Duodenal mucosa (tissue), 2 donors: Measurements from ENCODE around the gene MYO5B.
"Not testable (repeated sequence)": the region's sequence is repeated elsewhere in the genome, so short reads cannot be mapped to it uniquely, and the experiment has no call there.

Experiments
- H3K27ac ChIP-seq: one replicate; pipeline ENCODE4 v1.7.0; 2013; ENCODE audit warnings: low read depth, low read length
- H3K27me3 ChIP-seq, 2 donors: one replicate each; pipeline ENCODE4 v1.7.0; 2013; ENCODE audit warnings: low read length in 2 of 2, control low read depth in 1 of 2; ENCODE audit not compliant: insufficient read depth in 2 of 2, control insufficient read depth in 1 of 2
- H3K36me3 ChIP-seq, 2 donors: one replicate each; pipeline ENCODE4 v1.7.0; 2013; ENCODE audit warnings: low read length in 2 of 2, control low read depth in 1 of 2; ENCODE audit not compliant: insufficient read depth in 2 of 2, control insufficient read depth in 1 of 2
- H3K4me1 ChIP-seq, 2 donors: one replicate each; pipeline ENCODE4 v1.7.0; 2013; ENCODE audit warnings: low read length in 2 of 2, control low read depth in 1 of 2; ENCODE audit not compliant: insufficient read depth in 2 of 2, control insufficient read depth in 1 of 2
- H3K4me3 ChIP-seq, 2 donors: one replicate each; pipeline ENCODE4 v1.7.0; 2013; ENCODE audit warnings: low read length in 2 of 2, low read depth in 1 of 2
- H3K9ac ChIP-seq, 2 donors: one replicate each; pipeline ENCODE4 v1.7.0; 2013; ENCODE audit warnings: low read length in 2 of 2, low read depth in 1 of 2
- H3K9me3 ChIP-seq, 2 donors: one replicate each; pipeline ENCODE4 v1.7.0; 2013; ENCODE audit warnings: low read length in 2 of 2, control low read depth in 1 of 2; ENCODE audit not compliant: control insufficient read depth in 1 of 2

The MYO5B gene

DNA sequence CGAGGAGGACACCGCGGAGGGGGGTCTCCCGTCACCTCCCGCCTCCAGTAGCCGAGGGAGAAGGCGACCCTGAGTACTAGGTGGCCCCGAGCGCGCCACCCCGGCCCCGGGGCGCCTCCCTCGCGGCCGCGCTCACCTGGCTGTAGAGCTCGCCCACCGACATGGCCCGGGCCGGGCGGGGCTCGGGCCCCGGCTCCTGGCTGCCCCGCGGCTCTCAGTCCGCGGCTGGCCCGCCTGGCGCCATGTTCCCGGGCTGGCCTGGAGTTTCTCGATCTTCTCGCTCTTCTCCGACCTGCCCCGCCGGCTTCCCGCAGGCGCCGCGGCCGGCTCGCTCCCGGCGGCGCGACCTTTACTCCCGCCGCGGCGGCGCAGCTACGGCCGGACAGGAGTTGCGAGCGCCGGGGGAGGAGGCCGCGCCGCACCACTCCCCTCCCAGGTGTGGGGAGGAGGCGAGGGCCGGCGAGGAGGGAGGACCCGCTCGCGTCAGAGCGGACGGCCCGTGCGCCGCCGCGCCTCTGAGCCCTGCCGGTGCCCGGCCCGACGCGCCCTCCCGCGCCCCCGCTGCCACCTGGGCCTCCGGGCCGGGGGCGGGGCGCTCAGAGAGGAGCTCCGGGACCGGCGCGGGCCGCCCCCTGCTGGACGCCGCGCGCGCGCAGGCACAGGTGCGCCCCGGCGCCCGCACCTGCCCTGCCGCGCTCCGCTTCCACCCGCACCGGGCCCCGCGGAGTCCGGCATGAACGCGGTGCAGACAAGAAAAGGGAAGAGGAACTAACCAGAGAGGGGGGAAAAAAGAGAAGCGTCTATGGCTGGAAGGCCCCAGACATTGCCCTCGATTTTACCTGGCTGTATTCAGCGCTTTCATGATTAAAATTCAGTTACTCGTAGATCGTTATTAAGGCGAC lies at the start of gene MYO5B:
Gene MYO5B (minus strand): TSS at position 517 of the 902 bp plus-strand sequence. CDS start 354 bp downstream, at position 163.
- Histone ChIP-seq H3K9ac (peak within 1 kb of the TSS; percentile 72 to 83), H3K27ac (peak within 1 kb of the TSS; percentile 72), H3K4me3 (peak within 1 kb of the TSS; percentile 80 to 81), H3K4me1 (peaks cover 0 to 15% of the 10 kb centered on the region in 2 donors), H3K27me3 (peaks cover 8 to 10% of the 10 kb centered on the region in 2 donors), H3K36me3 (no peaks in the 10 kb centered on the region), H3K9me3 (no peaks in the 10 kb centered on the region)

DNA sequence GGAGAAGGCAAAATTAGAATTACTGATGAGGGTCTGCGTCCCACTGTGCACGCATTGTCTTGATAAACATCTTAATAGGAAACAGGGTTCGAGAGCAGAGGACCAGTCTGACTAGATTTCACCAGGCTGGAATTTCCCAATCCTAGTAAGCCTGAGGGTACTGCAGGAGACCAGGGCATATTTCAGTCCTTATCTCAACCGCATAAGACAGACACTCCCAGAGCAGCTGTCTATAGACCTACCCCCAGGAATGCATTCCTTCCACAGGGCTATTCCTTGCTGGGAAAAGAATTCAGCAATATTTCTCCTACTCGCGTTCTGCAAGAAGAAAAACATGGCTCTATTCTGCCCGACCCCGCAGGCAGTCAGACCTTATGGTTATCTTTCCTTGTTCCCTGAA lies 46.8 kb upstream of the MYO5B start:
- not testable (repeated sequence) for H3K27me3 ChIP-seq, H3K9ac ChIP-seq, H3K4me3 ChIP-seq, H3K4me1 ChIP-seq, H3K9me3 ChIP-seq, H3K36me3 ChIP-seq, H3K27ac ChIP-seq

DNA sequence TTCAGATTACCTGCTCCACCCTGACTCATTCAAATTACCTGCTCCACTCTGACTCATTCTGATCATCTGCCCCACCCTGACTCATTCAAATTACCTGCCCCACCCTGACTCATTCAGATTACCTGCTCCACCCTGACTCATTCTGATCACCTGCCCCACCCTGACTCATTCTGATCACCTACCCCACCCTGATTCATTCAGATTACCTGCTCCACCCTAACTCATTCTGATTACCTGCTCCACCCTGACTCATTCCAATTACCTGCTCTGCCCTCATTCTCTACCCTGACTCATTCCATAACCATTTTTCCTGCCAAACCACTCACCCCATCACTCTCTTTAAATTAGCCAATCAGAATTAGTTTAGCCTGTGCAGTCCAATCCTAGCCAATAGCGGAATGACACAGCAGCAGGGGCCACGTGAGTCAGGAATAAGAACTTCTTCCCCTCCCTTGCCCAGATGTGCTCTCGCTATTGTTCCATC lies 45.2 kb upstream of the MYO5B start:
- no peaks in the 10 kb centered on the region for H3K4me1 ChIP-seq

DNA sequence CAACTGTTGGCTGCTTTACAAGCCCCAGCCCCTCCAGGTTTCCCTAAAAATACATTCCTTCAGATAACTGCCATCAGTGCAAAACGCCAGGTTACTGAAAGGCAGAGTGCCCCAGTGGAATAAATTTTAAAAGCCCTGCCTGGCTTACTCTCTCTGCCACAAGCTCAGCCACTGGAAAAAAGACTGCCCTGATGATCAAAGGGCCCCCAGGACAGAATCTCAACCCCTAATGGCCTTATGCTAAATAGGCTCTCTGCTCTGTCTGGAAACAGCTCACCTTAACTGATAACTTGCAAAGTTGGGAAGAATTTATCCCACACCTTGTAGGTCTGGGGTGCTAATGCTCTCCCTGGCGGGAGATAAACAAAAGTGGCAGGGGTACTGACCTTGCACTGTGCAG lies 37.5 kb upstream of the MYO5B start:
- no peak overlapping the region for H3K4me3 ChIP-seq
- H3K4me1 ChIP-seq = no peaks in the 10 kb centered on the region
- H3K9ac ChIP-seq = no peak overlapping the region
- no peak overlapping the region for H3K27ac ChIP-seq
- H3K9me3 ChIP-seq = no peaks in the 10 kb centered on the region
- no peaks in the 10 kb centered on the region for H3K27me3 ChIP-seq
- no peaks in the 10 kb centered on the region for H3K36me3 ChIP-seq

More for the DNA sequence above, 45.2 kb upstream of the MYO5B start:
- H3K27ac ChIP-seq = no peak overlapping the region
- H3K36me3 ChIP-seq = no peaks in the 10 kb centered on the region
- no peaks in the 10 kb centered on the region for H3K27me3 ChIP-seq
- peaks cover 6 to 8% of the 10 kb centered on the region in 2 donors for H3K9me3 ChIP-seq
- H3K4me3 ChIP-seq = no peak overlapping the region
- no peak overlapping the region for H3K9ac ChIP-seq

DNA sequence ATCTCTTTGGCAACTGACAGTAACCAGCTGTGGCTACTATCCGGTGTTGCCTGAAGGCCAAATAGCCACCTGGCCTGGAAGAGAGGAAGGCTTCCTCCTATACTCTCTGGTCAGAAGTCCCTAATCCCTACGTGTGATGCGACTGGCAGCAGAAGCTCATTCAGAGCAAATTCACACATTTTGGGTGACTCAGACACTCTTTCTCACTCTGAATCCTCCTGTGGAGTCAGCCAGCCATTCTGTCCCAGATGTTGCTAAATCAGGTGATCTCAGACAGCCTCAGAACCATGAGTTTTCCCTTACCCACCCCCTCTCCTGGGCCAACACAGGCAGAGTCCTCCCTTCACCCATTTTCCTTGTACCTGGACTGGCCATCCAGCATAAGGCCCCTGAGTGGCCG lies 36.7 kb upstream of the MYO5B start:
- Histone ChIP-seq H3K36me3 (no peaks in the 10 kb centered on the region), H3K27ac (no peak overlapping the region), H3K27me3 (no peaks in the 10 kb centered on the region), H3K4me1 (no peaks in the 10 kb centered on the region), H3K4me3 (no peak overlapping the region), H3K9ac (no peak overlapping the region), H3K9me3 (no peaks in the 10 kb centered on the region)

GRCh38 chr18:50220249-50220648 lies 25.3 kb upstream of the MYO5B start:
- not testable (repeated sequence) for H3K4me1 ChIP-seq, H3K27ac ChIP-seq, H3K36me3 ChIP-seq, H3K4me3 ChIP-seq, H3K9ac ChIP-seq
- Histone ChIP-seq H3K27me3 (peaks cover 0 to 10% of the 10 kb centered on the region in 2 donors), H3K9me3 (peaks cover 0 to 10% of the 10 kb centered on the region in 2 donors)

DNA sequence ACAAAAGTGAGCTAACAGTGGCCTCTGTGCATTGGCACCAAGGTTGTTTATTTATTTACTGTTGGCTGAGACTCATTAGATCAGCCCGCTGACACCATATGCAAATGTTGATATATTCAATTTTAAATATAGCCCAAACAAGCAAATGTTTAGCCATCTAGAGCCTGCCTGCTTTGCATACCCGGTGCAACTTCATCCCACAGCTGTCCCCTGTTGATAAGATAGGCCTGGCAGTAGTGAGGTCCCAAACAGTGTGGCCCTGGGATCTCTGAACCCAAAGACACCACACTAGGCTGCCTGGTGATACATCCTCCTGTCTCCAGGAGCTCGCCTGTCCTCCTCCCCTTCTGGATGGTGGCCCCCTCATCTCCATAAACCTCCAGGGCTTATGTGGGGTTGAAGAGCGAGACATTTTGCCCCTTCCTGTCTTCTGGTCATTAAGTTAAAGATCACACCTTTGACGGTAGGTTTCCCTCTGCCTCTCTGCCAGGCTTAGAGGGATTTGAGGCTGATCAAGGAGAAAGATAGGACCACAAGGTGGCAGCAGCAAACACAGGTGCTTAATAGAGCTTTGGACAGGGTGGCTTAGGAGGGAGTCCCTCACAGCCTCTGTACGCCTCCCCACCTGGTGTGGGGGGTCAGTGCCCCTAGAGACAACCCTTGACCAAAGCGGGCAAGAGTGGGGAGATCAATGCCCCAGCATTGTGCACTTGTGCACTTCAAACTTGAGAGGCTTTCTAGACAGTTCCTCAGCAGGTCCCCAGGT lies 23.7 kb upstream of the MYO5B start:
- peaks cover 0 to 10% of the 10 kb centered on the region in 2 donors for H3K27me3 ChIP-seq
- H3K9ac ChIP-seq = no peak overlapping the region
- H3K27ac ChIP-seq = no peak overlapping the region
- H3K4me1 ChIP-seq = no peaks in the 10 kb centered on the region
- no peaks in the 10 kb centered on the region for H3K36me3 ChIP-seq
- H3K4me3 ChIP-seq = no peak overlapping the region
- peaks cover 0 to 10% of the 10 kb centered on the region in 2 donors for H3K9me3 ChIP-seq

DNA sequence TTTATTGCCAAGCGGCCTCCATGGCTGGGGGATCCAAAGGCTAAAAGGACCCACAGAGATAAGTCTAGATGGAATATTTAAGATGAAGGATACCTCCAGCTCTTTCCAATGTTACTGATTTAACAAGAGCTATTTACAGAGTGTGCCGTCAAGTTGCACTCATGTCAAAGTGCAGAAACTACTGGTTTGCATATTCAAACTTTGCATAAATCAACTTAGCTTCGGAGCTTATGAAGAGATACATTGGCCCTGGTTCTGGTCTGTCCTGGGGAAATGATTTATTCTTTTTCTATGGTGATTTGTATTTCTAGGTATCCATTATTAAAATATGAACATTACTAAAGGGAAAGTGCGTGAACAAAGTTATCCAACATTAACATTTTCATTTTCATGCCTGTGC lies 14.4 kb upstream of the MYO5B start:
- H3K9me3 ChIP-seq = no peaks in the 10 kb centered on the region
- peaks cover 0 to 3% of the 10 kb centered on the region in 2 donors for H3K27me3 ChIP-seq
- H3K27ac ChIP-seq = no peak overlapping the region
- no peaks in the 10 kb centered on the region for H3K36me3 ChIP-seq
- H3K4me1 ChIP-seq = no peaks in the 10 kb centered on the region
- no peak overlapping the region for H3K9ac ChIP-seq
- H3K4me3 ChIP-seq = no peak overlapping the region

GRCh38 chr18:50207722-50208121 lies 12.8 kb upstream of the MYO5B start:
- H3K4me1 ChIP-seq = peaks cover 0 to 3% of the 10 kb centered on the region in 2 donors
- no peaks in the 10 kb centered on the region for H3K36me3 ChIP-seq
- H3K4me3 ChIP-seq = no peak overlapping the region
- no peak overlapping the region for H3K9ac ChIP-seq
- no peaks in the 10 kb centered on the region for H3K9me3 ChIP-seq
- H3K27me3 ChIP-seq = peaks cover 3 to 4% of the 10 kb centered on the region in 2 donors
- no peak overlapping the region for H3K27ac ChIP-seq
